Anterior cingulate cortex (tissue), 58 donors: ENCODE results near the gene ELFN1.

Experiments
- DNase-seq, 58 donors: peaks; one replicate each; lab custom pipeline; 2025; lab: John Stamatoyannopoulos, UW

The ELFN1 gene

GRCh38 chr7:1769286-1770200 is 99.5 kb downstream of the ELFN1 start:
- DNase-seq, result no peak

DNA sequence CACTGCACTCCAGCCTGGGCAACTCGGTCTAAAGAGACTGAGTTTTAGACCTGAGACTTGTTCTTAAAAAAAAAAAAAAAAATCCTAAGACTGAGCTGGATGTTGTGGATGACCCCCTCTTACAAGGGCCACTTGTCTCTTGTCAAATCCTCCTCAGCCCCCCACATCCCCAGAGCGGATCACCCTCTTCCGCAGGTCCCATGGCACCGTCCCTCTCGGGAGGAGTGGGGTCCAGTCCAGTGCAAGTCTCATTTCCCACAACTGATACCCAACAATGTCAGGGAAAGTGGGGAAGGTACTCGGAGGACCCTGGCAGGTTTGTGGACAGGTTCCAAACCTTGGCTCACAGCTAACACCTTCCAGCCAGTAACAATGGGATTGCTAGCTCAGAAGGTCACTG is 100.3 kb downstream of the ELFN1 start:
- DNase-seq, result no peak

DNA sequence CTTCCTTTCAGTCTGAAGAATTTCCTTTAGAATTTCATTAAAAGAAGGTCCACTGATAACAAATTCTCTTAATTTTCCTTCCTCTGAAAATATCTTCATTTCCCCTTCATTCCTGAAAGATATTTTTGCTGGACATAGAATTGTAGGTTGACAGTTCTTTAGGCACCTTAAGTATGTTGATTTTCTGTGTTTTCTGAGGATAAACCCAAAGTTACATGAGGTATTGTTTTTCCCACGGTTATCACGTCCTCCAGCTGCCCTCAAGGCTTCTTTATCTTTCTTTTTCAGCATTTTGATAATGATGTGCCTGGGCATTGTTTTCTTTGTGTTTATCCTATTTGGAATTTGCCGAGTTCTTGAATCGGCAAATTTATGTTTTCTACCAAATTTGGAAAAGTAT is 105.3 kb downstream of the ELFN1 start:
- no peak for DNase-seq

DNA sequence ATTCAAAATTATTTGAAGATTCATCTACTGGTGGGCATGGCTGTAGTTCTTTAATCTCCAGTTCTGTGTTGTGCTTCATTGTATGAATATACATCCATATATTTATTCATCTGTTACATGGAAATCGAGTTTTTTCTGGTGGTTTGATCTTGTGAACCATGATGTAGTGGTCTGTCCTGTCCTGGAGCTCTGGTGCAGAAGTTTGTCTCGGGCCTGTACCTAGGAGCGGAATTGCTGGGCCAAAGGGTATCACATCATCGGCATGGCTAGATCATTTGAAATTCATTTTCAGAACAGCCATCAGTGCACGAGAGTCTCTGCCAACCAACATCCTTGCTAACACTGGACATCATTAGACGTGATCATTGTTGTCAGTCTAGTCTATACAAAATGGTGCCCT is 107.0 kb downstream of the ELFN1 start:
- DNase-seq, result no peak

DNA sequence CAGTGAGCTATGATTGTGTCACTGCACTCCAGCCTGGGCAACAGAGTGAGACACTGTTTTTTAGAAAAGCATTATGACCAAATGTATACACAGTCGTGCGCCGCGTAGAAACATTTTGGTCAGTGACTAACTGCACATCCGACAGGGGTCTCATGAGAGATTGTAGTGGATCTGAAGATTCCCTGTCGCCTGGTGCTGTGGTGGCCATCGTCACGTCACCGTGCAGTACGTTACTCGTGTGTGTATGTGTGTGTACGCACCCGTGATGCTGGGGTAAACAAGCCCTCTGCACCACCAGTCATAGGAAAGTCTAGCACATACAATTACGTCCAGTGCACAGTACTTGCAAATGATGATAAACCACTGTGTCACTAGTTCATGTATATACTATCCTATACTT is 109.4 kb downstream of the ELFN1 start:
- DNase-seq, result no peak

DNA sequence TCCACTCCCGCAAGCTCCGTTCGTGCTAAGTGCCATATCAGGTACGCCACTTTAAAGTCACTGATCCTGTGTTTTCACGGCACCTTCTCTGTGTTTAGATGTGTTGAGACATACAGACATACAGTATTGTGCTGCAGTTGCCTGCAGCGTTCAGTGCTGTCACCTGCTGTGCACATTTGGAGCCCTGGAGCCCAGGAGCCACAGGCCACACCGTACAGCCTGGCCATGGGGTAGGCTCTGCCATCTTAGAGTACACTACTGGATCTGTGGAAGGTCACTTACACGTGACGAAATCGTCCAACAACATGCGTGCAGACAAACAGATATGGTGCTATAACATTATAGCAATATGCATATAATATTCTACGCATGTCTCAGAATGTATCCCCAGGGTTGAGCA is 111.3 kb downstream of the ELFN1 start:
- DNase-seq, result no peak

GRCh38 chr7:1785839-1786238 is 115.8 kb downstream of the ELFN1 start:
- no peak for DNase-seq

GRCh38 chr7:1787241-1787640 is 117.2 kb downstream of the ELFN1 start:
- DNase-seq, result no peak

GRCh38 chr7:1787681-1788235 is 117.7 kb downstream of the ELFN1 start:
- DNase-seq, result no peak

GRCh38 chr7:1794888-1795542 is 124.9 kb downstream of the ELFN1 start:
- no peak for DNase-seq
